SIG-M5 treated with dmso at 0.1 percent for 504 hours (cell line): ENCODE measurements around the gene PER2.

Experiments used
- DNase-seq: peaks from one replicate; lab custom pipeline; 2025; ENCODE audit not compliant: unreplicated experiment; lab: John Stamatoyannopoulos, UW

PER2 gene

DNA sequence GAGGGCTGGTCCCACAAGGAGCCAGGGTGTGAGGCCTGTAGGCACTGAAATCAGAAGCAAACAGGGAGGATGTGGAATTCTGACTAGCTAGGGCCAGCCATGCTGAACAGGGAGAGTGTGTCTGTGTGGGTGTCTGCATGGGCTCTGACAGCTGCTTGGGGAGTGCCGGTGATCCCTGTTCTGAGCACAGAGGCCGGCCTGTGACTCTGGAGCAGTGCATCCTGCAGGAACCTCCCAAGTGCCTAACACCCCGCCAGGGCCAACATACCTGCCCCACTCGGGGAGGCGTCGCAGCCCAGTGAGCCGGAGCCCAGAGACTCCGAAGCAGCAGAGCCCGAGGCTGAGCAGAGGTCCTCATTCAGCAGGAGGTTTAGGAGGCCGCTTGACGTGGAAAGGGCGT lies 37.1 kb downstream of the PER2 start:
- no peak for DNase-seq

DNA sequence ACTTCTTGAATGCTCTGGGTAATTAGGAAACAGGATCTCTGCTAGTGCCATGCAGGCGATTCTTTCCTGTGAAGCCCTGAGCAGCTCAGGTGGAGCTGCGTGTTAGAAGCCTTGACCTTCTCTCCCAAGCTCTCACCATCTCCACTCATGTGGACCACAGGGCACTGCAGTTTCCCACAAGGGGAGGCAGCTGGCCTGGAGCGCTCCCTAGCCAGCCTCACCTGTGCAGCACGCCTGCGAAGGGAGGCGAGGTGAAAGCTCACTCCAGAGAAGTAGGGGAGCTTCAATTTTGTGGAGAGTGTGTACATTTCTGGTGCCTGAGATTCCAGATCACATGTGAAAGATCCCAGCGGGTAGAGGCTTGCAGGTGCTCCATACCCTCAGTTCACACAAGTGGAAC lies 37.5 kb downstream of the PER2 start:
- no peak for DNase-seq

- no peak for DNase-seq
Observed at GRCh38 chr2:238247841-238248453, 40.5 kb downstream of the PER2 start.

- no peak for DNase-seq
Observed at GRCh38 chr2:238247002-238247822, 41.2 kb downstream of the PER2 start.

- DNase-seq, result no peak
Observed at GRCh38 chr2:238244151-238244550, 44.3 kb downstream of the PER2 start.

GRCh38 chr2:238243496-238244076 lies 44.8 kb downstream of the PER2 start:
- no peak for DNase-seq

DNA sequence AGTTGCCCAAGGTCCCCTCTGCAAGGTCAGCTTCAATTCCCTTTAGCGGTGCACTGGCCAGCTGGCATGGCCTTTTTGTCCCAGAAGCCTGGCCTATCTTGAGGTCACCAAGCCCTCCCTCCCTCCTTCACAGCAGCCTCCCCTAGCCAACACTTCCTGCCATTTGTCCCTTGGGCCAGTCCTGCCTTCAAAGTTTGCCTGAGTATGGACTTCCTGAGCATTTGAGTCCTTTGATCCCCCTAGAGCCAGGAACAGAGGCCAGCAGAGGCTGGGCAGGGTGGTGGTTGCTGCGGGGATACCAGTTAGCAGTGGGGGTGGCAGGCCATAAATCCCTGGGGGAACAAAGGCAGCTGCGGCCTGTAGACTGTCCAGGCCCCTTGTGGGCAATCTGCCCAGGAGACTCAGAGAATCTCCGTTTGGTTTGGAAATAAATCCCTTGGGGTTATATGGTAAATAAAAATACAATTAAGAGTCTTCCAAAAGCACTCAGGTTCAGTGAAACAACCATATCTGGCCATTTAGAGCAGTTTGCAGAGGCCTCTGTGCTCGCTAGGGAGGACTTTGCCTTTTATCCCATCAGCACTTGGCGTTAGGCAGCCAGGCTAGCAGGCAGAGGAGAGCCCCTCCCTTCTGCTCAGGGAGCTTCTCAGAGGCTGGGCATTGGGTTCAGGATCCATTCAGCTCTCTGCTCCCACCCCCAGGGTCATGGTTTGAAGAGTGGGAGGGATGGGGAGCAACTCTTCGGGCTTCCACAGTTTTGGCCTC lies 45.5 kb downstream of the PER2 start:
- DNase-seq, result no peak

GRCh38 chr2:238241970-238242369 lies 46.4 kb downstream of the PER2 start:
- DNase-seq, result peak; percentile 42

GRCh38 chr2:238240757-238241711 lies 47.4 kb downstream of the PER2 start:
- peak; percentile 9 for DNase-seq

DNA sequence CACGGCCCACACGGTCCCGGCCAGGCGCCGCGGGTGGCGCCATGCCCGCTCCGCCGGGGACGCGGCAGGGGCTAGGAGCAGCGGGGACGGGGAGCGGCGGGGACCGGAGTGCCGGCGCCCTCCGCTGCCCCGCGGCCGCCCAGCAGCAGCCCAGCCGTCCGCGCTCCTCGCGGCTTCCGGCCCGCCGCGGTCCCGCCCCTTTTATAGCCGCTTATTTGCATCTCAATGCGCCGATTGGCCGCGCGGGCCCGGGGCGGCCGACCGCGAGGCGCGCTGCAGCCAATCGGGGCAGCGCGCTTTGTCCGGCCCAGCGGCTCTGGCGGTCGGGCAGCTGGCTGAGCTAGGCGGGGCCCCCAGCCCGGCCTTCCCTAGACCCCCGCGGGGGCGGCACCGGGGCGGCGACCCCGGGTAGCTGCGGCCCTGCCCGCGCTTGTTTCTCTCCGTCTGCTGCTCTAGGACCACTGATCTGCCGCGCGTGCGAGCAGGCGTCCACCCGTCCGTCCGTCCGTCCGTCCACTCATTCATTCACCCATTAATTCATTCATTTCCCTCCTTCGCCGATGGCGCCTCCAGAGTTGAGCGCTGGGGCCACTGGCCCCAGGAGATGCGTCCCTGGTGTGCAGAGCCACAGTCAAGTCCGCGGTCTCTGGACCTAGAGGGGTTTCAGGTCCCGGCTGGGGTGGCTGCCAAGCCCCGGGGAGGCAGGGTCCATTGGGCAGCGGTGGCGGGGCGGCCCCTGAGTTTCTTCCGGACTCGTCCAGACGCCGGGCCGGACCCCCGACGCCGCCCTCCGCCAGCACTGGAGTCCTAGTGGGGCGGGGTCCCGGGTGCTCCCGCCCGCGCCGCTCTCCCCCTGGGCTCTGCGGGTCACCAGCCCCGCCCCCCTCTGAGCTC lies 48.3 kb downstream of the PER2 start, which contains the start of gene HES6:
Gene HES6, minus strand, starts transcription at position 176 of the 894 bp plus-strand sequence. Its CDS starts 133 bp downstream, at position 43.
- peak; percentile 86 for DNase-seq

DNA sequence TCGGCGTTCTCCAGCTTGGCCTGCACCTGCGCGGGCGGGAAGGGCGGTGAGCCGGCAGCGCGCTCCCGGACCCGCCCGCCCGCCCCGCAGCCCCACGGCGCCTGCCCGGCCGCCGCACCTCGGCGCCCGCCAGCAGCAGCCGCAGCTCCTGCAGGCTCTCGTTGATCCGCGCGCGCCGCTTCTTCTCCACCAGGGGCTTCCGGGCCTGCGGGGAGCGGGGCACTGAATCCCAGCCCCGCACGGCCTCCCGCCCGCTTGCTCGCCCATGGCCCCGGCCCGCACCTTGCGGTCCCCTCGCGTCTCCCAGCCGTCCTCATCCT lies 48.9 kb downstream of the PER2 start:
- DNase-seq, result no peak

DNA sequence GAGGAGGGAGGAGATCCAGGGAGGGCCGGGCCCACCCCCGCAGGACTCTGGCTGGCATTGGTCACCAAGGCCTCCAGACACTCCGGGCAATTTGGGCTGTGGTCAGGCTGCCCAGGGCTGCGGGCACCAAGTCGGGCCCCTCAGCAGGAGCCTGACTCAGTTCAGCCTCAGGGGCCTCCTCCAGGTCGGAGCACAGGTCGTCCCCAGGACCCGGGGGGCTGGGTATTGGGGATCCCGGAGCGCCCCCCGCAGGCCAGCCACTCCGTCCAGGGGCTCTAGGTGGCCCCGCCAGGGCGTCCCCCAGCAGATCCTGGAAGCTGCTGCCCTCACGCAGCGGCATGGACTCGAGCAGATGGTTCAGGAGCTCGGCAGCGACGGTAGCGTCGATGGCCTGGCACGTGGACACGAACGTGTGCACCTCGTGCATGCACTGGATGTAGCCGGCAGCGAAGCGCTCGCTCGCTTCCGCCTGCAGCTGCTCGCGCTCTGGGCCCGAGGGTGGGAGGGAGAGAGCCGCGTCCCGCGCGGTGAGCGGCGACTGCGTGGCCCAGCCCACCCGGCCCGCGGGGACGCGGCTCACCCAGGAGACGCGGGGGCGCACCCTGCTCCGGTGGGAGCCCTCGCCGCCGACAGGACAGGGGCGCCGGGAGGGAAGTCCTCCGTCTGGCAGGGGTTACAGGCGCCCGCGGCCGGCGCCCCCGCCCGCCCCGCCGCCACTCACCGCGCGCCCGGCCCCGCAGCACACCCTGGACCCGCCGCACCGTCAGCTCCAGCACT lies 49.5 kb downstream of the PER2 start:
- peak; percentile 30 for DNase-seq

DNA sequence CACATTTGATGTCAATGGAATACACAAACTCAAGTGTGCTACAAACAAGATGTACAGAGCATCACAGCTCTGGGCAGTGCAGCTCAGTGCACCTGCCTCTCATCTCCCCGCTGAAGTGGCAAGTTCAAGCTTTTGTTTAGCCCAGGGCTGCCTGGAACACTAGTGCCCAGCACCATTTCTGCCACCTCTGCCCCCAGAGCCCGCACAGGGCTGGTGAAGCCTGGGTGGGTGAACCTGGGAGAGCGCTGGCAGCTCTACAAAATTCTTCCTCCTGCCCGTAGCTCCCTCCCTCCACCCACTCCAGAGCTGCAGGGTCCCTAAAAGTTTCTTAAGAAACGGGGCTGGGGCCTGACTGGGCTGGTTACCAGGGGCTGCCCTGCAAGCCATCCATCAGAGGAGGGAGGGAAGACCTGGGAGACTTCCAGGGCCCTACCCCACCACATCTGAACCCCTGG lies 50.1 kb downstream of the PER2 start:
- no peak for DNase-seq

GRCh38 chr2:238237431-238238135 lies 50.8 kb downstream of the PER2 start:
- no peak for DNase-seq

GRCh38 chr2:238236571-238236970 lies 51.8 kb downstream of the PER2 start:
- no peak for DNase-seq

- no peak for DNase-seq
Observed at GRCh38 chr2:238235856-238236255, 52.6 kb downstream of the PER2 start.

- DNase-seq, result peak; percentile 79
Observed at GRCh38 chr2:238235331-238235732, 53.1 kb downstream of the PER2 start.

GRCh38 chr2:238233625-238234024 lies 54.8 kb downstream of the PER2 start:
- peak; percentile 85 for DNase-seq
